ENCODE results near the gene RAB7B.

DNA sequence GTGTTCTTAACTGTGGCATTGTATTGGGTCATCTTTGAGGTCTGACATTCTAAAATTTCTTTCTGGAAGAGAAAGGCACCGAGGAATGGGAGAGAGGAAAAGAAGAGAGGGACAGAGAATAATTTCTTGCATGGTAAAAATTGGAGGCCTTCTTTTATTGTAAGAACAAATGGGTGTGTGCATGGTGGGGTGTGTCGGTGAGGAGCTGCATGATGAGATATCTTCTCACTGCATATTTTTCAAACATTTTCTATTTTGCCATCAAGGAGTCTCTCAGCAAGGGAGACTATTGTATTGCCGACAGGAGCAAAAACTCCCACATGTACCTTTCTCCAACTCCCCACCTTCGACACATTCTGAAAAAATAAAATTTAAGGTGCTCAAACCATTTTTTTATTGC is 27.0 kb upstream of the RAB7B start:
- no peak for TF ChIP-seq EZH2 (IDR thresholded peaks at IDR 0.05; ENCODE audit: insufficient read depth, low read length)
- TF ChIP-seq, protein P1, sequence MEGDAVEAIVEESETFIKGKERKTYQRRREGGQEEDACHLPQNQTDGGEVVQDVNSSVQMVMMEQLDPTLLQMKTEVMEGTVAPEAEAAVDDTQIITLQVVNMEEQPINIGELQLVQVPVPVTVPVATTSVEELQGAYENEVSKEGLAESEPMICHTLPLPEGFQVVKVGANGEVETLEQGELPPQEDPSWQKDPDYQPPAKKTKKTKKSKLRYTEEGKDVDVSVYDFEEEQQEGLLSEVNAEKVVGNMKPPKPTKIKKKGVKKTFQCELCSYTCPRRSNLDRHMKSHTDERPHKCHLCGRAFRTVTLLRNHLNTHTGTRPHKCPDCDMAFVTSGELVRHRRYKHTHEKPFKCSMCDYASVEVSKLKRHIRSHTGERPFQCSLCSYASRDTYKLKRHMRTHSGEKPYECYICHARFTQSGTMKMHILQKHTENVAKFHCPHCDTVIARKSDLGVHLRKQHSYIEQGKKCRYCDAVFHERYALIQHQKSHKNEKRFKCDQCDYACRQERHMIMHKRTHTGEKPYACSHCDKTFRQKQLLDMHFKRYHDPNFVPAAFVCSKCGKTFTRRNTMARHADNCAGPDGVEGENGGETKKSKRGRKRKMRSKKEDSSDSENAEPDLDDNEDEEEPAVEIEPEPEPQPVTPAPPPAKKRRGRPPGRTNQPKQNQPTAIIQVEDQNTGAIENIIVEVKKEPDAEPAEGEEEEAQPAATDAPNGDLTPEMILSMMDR (IDR thresholded peaks at IDR 0.05; ENCODE audit: insufficient read depth, low read depth, low read length): no peak

Data from astrocyte (in vitro differentiated cells and primary cell).